Fibroblast of lung (primary cell): ENCODE measurements around the gene ADCY4.

ENCODE experiments used
- CTCF ChIP-seq, 2 donors: IDR thresholded peaks in 1 of 2; conservative IDR thresholded peaks in 1 of 2; 1 replicate in 1 of 2; 2 replicates in 1 of 2; pipeline ENCODE4 v1.5.1; 2011 to 2012; ENCODE audit warnings: low read length in 2 of 2, control low read depth in 1 of 2, inconsistent platforms in 1 of 2, low read depth in 1 of 2, mild to moderate bottlenecking in 1 of 2
- EZH2 ChIP-seq: IDR thresholded peaks from 2 replicates; pipeline ENCODE4 v1.5.1; 2012; ENCODE audit warnings: low read length, control low read depth, mild to moderate bottlenecking; ENCODE audit errors: missing control alignments

DNA sequence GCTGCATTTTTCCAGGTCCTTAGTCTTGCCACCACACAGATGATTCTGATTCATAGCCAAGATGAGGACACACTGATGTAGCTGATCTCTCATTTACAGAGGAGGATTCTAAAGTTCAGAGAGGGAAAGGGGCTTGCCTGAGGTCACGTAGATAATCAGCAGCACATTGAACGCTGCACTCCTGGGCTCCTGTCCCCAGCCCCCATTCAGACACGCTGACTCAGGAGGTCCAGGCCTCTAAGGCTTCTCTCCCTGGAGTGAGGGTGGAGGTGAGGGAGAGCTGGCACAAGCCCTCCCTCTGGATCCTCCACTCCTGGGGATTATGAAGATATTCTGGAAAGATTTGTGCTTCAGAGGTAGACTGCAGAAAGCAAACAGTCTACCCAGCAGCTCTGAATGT, 43.5 kb upstream of the ADCY4 start:
- TF ChIP-seq CTCF (conservative IDR thresholded peaks at IDR 0.05 in 1 of 2, IDR thresholded peaks at IDR 0.05 in 1 of 2; ENCODE audit: low read depth in 1 of 2, low read length in 2 of 2) (no peak), EZH2 (no peak)
